ENCODE measurements around the gene CCDC197. TPM values are rescaled to one million over a fixed set of nuclear protein-coding genes. Genes with fewer than 3 reads are reported as not detected.

The CCDC197 gene
- total RNA-seq, 1 experiment from 2014 or later, result not detected

GRCh38 chr14:93977171-93977570 is 19.9 kb upstream of the CCDC197 start:
- no peak for DNase-seq (ENCODE audit: low spot score)

- DNase-seq (ENCODE audit: low spot score), result no peak
Observed at GRCh38 chr14:93977790-93978581, 19.1 kb upstream of the CCDC197 start.

- DNase-seq (ENCODE audit: low spot score), result no peak
Observed at GRCh38 chr14:93978735-93979134, 18.4 kb upstream of the CCDC197 start.

GRCh38 chr14:93980456-93981201 is 16.5 kb upstream of the CCDC197 start:
- DNase-seq (ENCODE audit: low spot score), result no peak

- no peak for DNase-seq (ENCODE audit: low spot score)
Observed at GRCh38 chr14:93981316-93982229, 15.5 kb upstream of the CCDC197 start.

- no peak for DNase-seq (ENCODE audit: low spot score)
Observed at GRCh38 chr14:93982230-93983007, 14.7 kb upstream of the CCDC197 start.

- no peak for DNase-seq (ENCODE audit: low spot score)
Observed at GRCh38 chr14:93984070-93984469, 13.0 kb upstream of the CCDC197 start.

GRCh38 chr14:93984987-93985410 is 12.1 kb upstream of the CCDC197 start:
- peak; percentile 54 for DNase-seq (ENCODE audit: low spot score)

GRCh38 chr14:93986955-93987354 is 10.1 kb upstream of the CCDC197 start:
- DNase-seq (ENCODE audit: low spot score), result no peak

GRCh38 chr14:93987376-93987775 is 9.7 kb upstream of the CCDC197 start:
- DNase-seq (ENCODE audit: low spot score), result no peak

- DNase-seq (ENCODE audit: low spot score), result no peak
Observed at GRCh38 chr14:93987815-93988476, 9.2 kb upstream of the CCDC197 start.

GRCh38 chr14:93989939-93990338 is 7.2 kb upstream of the CCDC197 start:
- no peak for DNase-seq (ENCODE audit: low spot score)

GRCh38 chr14:93991212-93991611 is 5.9 kb upstream of the CCDC197 start:
- no peak for DNase-seq (ENCODE audit: low spot score)

- DNase-seq (ENCODE audit: low spot score), result no peak
Observed at GRCh38 chr14:93991649-93992048, 5.5 kb upstream of the CCDC197 start.

- DNase-seq (ENCODE audit: low spot score), result no peak
Observed at GRCh38 chr14:93993382-93993781, 3.7 kb upstream of the CCDC197 start.

- peak; percentile 45 for DNase-seq (ENCODE audit: low spot score)
Observed at GRCh38 chr14:93994919-93995682, 2.0 kb upstream of the CCDC197 start.

GRCh38 chr14:93996130-93996695 is 888 bp upstream of the CCDC197 start:
- no peak for DNase-seq (ENCODE audit: low spot score)

- DNase-seq (ENCODE audit: low spot score), result no peak
Observed at GRCh38 chr14:93997916-93998870, 1.1 kb downstream of the CCDC197 start.

Measured in HT-29 (cell line).